Gastroesophageal sphincter (tissue), 4 donors: ENCODE data around the gene DISC1. TPM values are rescaled to one million over a fixed set of nuclear protein-coding genes. Genes with fewer than 3 reads are reported as not detected.

Experiments used
- ATAC-seq: fragments of 150-250 bp; one replicate; pipeline ENCODE4 v1.9.1; 2016; ENCODE audit warnings: mild to moderate bottlenecking, moderate library complexity
- H3K27ac ChIP-seq, 4 donors: fragments of 200-600 bp; sonication (generic) in 3 of 4; 1 replicate in 3 of 4; 2 replicates in 1 of 4; pipeline ENCODE4 v1.5.1; 2016 to 2019
- H3K27me3 ChIP-seq: fragments of 200-600 bp; sonication (generic); one replicate; pipeline ENCODE4 v1.5.1; 2019
- H3K36me3 ChIP-seq, 2 donors: fragments of 200-600 bp; sonication (generic); one replicate each; pipeline ENCODE4 v1.5.1; 2019; ENCODE audit warnings: control low read depth in 1 of 2
- H3K4me1 ChIP-seq, 3 donors: fragments of 200-600 bp; sonication (generic); 1 replicate in 2 of 3; 2 replicates in 1 of 3; pipeline ENCODE4 v1.5.1; 2016 to 2019; ENCODE audit warnings: control low read depth in 2 of 3
- H3K4me3 ChIP-seq, 2 donors: fragments of 200-600 bp; sonication (generic); one replicate each; pipeline ENCODE4 v1.5.1; 2019; ENCODE audit warnings: mild to moderate bottlenecking in 1 of 2, moderate library complexity in 1 of 2
- H3K9me3 ChIP-seq, 3 donors: fragments of 200-600 bp; sonication (generic); one replicate each; pipeline ENCODE4 v1.5.1; 2017 to 2019; ENCODE audit warnings: control low read depth in 2 of 3
- EP300 ChIP-seq: sonication (generic); formaldehyde crosslinking; IDR thresholded peaks from one replicate; pipeline ENCODE4 v1.6.1; 2017; ENCODE audit warnings: antibody characterized with exemption, mild to moderate bottlenecking
- POLR2A ChIP-seq, 2 donors: fragments of 450-650 bp; IDR thresholded peaks; one replicate each; pipeline ENCODE4 v1.6.1; 2017; ENCODE audit warnings: antibody characterized with exemption in 2 of 2, mild to moderate bottlenecking in 2 of 2, moderate library complexity in 1 of 2
- POLR2AphosphoS5 ChIP-seq: sonication (generic); formaldehyde crosslinking; IDR thresholded peaks from one replicate; pipeline ENCODE4 v1.6.1; 2017; ENCODE audit warnings: antibody characterized with exemption
- WGBS, 2 donors: methylation state at CpG; one replicate each; pipeline ENCODE4 v1.1.5; 2018; ENCODE audit warnings: low coverage in 1 of 2; 5-methylcytosine and 5-hydroxymethylcytosine counted together
- small RNA-seq, 4 donors: library from RNA; depleted of rRNA; stranded (forward); fragments of <200 nt; gene quantifications; one replicate each; pipeline ENCODE3, GENCODE V24; 2016
- total RNA-seq, 4 donors: library from RNA; depleted of rRNA; stranded (reverse); fragments of >200 nt; gene quantifications; one replicate each; pipeline ENCODE4 v1.1.0, GENCODE V29; 2016
- TF ChIP-seq, protein P1 (sequence below), 4 experiments: fragments of 200-600 bp in 2 of 4; fragments of 450-650 bp in 2 of 4; sonication (generic) in 1 of 4; IDR thresholded peaks; one replicate each; pipeline ENCODE4 v1.5.1; 2017 to 2019; ENCODE audit warnings: antibody characterized with exemption in 4 of 4, mild to moderate bottlenecking in 2 of 4, moderate library complexity in 2 of 4

DISC1 gene
- total RNA-seq, 4 donors from 2014 or later, result 4.4 to 9.8 (median 6.8) TPM

GRCh38 chr1:232074265-232074664 is 447.7 kb downstream of the DISC1 start:
- H3K27me3 ChIP-seq, result no peaks in the 10 kb centered on the region
- H3K36me3 ChIP-seq, result no peaks in the 10 kb centered on the region
- TF ChIP-seq POLR2AphosphoS5 (no peak), EP300 (no peak), POLR2A (IDR thresholded peaks at IDR 0.05) (no peak)
- TF ChIP-seq, protein P1, sequence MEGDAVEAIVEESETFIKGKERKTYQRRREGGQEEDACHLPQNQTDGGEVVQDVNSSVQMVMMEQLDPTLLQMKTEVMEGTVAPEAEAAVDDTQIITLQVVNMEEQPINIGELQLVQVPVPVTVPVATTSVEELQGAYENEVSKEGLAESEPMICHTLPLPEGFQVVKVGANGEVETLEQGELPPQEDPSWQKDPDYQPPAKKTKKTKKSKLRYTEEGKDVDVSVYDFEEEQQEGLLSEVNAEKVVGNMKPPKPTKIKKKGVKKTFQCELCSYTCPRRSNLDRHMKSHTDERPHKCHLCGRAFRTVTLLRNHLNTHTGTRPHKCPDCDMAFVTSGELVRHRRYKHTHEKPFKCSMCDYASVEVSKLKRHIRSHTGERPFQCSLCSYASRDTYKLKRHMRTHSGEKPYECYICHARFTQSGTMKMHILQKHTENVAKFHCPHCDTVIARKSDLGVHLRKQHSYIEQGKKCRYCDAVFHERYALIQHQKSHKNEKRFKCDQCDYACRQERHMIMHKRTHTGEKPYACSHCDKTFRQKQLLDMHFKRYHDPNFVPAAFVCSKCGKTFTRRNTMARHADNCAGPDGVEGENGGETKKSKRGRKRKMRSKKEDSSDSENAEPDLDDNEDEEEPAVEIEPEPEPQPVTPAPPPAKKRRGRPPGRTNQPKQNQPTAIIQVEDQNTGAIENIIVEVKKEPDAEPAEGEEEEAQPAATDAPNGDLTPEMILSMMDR (IDR thresholded peaks at IDR 0.05), result no peak
- no peaks in the 10 kb centered on the region for H3K9me3 ChIP-seq
- no peak overlapping the region for H3K27ac ChIP-seq
- WGBS, 2 donors, result 60 to 75% methylated on average over 1 of the region's 1 CpG
- no peak overlapping the region for H3K4me3 ChIP-seq
- no peak for ATAC-seq
- H3K4me1 ChIP-seq, result no peaks in the 10 kb centered on the region

DNA sequence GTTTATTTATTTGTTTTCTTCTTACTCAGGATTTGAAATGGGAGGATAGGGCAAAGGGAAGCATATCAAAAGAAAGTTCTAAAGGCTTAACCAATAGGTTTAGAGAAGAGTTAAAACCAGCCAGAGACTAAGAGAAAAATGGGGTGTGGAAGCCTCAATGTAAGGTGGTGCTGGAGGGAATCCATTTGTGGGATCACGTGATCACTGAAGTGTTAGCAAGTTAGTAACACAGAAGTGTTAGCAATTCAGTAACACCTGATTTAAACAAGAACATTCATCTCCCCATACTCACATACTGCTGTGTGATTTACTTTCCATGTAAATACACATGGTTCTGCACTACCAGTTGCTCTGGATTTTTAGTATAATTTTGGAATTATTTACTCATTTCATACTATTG is 451.2 kb downstream of the DISC1 start:
- no peaks in the 10 kb centered on the region for H3K27me3 ChIP-seq
- H3K4me3 ChIP-seq, result no peak overlapping the region
- 84 to 91% methylated on average over 1 of the region's 1 CpG for WGBS, 2 donors
- TF ChIP-seq EP300, result no peak
- TF ChIP-seq POLR2A (IDR thresholded peaks at IDR 0.05), result no peak
- TF ChIP-seq, protein P1 (IDR thresholded peaks at IDR 0.05), result no peak
- no peak for TF ChIP-seq POLR2AphosphoS5
- H3K9me3 ChIP-seq, result no peaks in the 10 kb centered on the region
- no peak for ATAC-seq
- H3K36me3 ChIP-seq, result no peaks in the 10 kb centered on the region
- H3K4me1 ChIP-seq, result no peaks in the 10 kb centered on the region
- H3K27ac ChIP-seq, result no peak overlapping the region

DNA sequence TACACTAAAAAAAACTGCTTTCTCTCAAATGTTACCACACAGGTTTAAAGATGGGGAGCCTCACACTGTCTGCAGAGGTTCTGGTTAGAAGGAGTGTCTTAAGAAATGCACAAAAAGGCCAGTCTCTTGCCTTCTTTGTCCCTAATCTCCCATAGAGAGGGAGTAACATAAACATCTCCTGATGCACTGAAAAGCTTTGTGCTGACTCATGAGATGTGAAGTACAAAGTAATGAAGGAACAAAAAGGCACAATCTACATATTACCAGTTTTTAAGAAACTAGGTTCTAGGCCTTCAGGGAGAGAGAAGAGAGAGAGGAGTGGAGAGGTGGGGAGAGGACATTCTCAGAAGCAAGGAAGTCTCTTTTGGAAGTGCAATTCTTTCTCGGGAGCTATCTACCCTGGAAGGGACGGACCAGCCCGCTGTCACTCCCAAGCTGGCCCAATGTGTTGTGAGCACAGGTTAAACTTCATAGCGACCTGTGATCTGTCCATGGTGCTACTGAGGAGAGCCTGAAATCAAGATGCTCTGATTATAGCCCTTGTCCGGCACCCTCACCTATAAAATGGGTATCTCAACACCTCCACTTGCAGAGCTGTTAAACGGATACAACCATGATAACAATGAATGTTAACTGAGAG is 458.1 kb downstream of the DISC1 start:
- Histone ChIP-seq H3K27ac (no peak overlapping the region), H3K4me1 (no peaks in the 10 kb centered on the region), H3K27me3 (no peaks in the 10 kb centered on the region), H3K9me3 (no peaks in the 10 kb centered on the region), H3K36me3 (no peaks in the 10 kb centered on the region), H3K4me3 (no peak overlapping the region)
- TF ChIP-seq POLR2AphosphoS5 (no peak), EP300 (no peak), POLR2A (IDR thresholded peaks at IDR 0.05) (no peak)
- TF ChIP-seq, protein P1 (IDR thresholded peaks at IDR 0.05), result no peak
- 40 to 54% methylated on average over 3 to 5 of the region's 6 CpGs for WGBS, 2 donors
- no peak for ATAC-seq

DNA sequence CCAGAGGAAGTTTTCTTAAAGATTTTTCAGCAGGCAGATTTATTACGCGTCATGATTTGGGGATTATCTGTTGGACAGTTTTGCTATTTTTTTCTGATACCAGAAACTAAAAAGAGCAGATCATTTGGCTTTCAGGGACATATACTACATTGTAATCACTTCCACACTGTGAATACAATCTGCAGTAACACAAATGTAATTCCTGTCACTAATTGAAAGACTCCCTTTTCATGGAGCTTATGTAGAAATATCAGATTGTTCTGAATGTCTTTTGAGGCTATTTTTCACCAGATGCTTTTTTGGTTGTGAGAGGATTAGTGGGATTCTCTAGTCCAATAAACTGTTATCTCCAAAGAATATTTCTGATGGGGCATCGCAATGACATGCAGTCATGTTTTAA is 464.2 kb downstream of the DISC1 start:
- Histone ChIP-seq H3K27ac (no peak overlapping the region), H3K4me1 (no peaks in the 10 kb centered on the region), H3K9me3 (no peaks in the 10 kb centered on the region), H3K27me3 (no peaks in the 10 kb centered on the region), H3K4me3 (no peak overlapping the region), H3K36me3 (no peaks in the 10 kb centered on the region)
- TF ChIP-seq POLR2A (IDR thresholded peaks at IDR 0.05) (no peak), POLR2AphosphoS5 (no peak), EP300 (no peak)
- TF ChIP-seq, protein P1 (IDR thresholded peaks at IDR 0.05), result no peak
- ATAC-seq, result no peak
- WGBS, 2 donors, result 72 to 83% methylated on average over 3 of the region's 3 CpGs

Small RNAs within 50 kb of the gene (small RNA-seq; reads per million reads assigned to genes)
- gene RF02102, result 0 reads per million in 4 donors
- gene RNU5A-5P, result 0 to 0.37 (median 0.15) reads per million in 4 donors

Other genes with a start within 250 kb of the DISC1 start
- gene EGLN1, start 204.5 kb upstream of the DISC1 start, total RNA-seq, result 10 to 100 TPM; 42.5 to 67.5 (median 56.7) TPM
- 10 to 100 TPM; 24.4 to 37.4 (median 33.5) TPM for gene TSNAX, start 98.1 kb upstream of the DISC1 start, total RNA-seq